ENCODE measurements around the gene LILRB2. TPM values are rescaled to one million over a fixed set of nuclear protein-coding genes. Genes with fewer than 3 reads are reported as not detected.
"Not testable (repeated sequence)": the region's sequence is repeated elsewhere in the genome, so short reads cannot be mapped to it uniquely, and the experiment has no call there.

LILRB2 gene
- total RNA-seq, 1 donor from 2014 or later, result not detected

- TF ChIP-seq CTCF (IDR thresholded peaks at IDR 0.05; ENCODE audit: insufficient read depth, low read length, severe bottlenecking), result no peak
- no peak overlapping the region for H3K4me3 ChIP-seq (ENCODE audit: low read depth, low read length)
- H3K36me3 ChIP-seq (ENCODE audit: control insufficient read depth, insufficient read depth, low read length), result no peaks in the 10 kb centered on the region
- DNase-seq (ENCODE audit: low read depth) (no peak), FAIRE-seq (no peak)
- no peaks in the 10 kb centered on the region for H3K27me3 ChIP-seq (ENCODE audit: control insufficient read depth, insufficient read depth, low read length)
Observed at GRCh38 chr19:54282686-54283470, 2.0 kb upstream of the LILRB2 start.

GRCh38 chr19:54281729-54282075, 792 bp upstream of the LILRB2 start:
- H3K27me3 ChIP-seq (ENCODE audit: control insufficient read depth, insufficient read depth, low read length); H3K36me3 ChIP-seq (ENCODE audit: control insufficient read depth, insufficient read depth, low read length); DNase-seq (ENCODE audit: low read depth); H3K4me3 ChIP-seq (ENCODE audit: low read depth, low read length): not testable (repeated sequence)
- FAIRE-seq, result peak; percentile 47

- H3K36me3 ChIP-seq (ENCODE audit: control insufficient read depth, insufficient read depth, low read length); H3K27me3 ChIP-seq (ENCODE audit: control insufficient read depth, insufficient read depth, low read length); H3K4me3 ChIP-seq (ENCODE audit: low read depth, low read length); FAIRE-seq; DNase-seq (ENCODE audit: low read depth): not testable (repeated sequence)
Observed at GRCh38 chr19:54280441-54280840, 469 bp downstream of the LILRB2 start.

- H3K27me3 ChIP-seq (ENCODE audit: control insufficient read depth, insufficient read depth, low read length); H3K36me3 ChIP-seq (ENCODE audit: control insufficient read depth, insufficient read depth, low read length); DNase-seq (ENCODE audit: low read depth): not testable (repeated sequence)
Observed at GRCh38 chr19:54280025-54280424, 885 bp downstream of the LILRB2 start.

GRCh38 chr19:54279406-54279962, 1.4 kb downstream of the LILRB2 start:
- no peak overlapping the region for H3K4me3 ChIP-seq (ENCODE audit: low read depth, low read length)
- FAIRE-seq (no peak), DNase-seq (ENCODE audit: low read depth) (no peak)
- H3K36me3 ChIP-seq (ENCODE audit: control insufficient read depth, insufficient read depth, low read length), result no peaks in the 10 kb centered on the region
- no peak for TF ChIP-seq CTCF (IDR thresholded peaks at IDR 0.05; ENCODE audit: insufficient read depth, low read length, severe bottlenecking)
- no peaks in the 10 kb centered on the region for H3K27me3 ChIP-seq (ENCODE audit: control insufficient read depth, insufficient read depth, low read length)

More at GRCh38 chr19:54280025-54280424, 885 bp downstream of the LILRB2 start:
- H3K4me3 ChIP-seq (ENCODE audit: low read depth, low read length); FAIRE-seq: not testable (repeated sequence)

- FAIRE-seq; H3K27me3 ChIP-seq (ENCODE audit: control insufficient read depth, insufficient read depth, low read length); DNase-seq (ENCODE audit: low read depth); H3K4me3 ChIP-seq (ENCODE audit: low read depth, low read length); H3K36me3 ChIP-seq (ENCODE audit: control insufficient read depth, insufficient read depth, low read length): not testable (repeated sequence)
Observed at GRCh38 chr19:54278571-54279195, 2.2 kb downstream of the LILRB2 start.

- H3K4me3 ChIP-seq (ENCODE audit: low read depth, low read length); FAIRE-seq; H3K27me3 ChIP-seq (ENCODE audit: control insufficient read depth, insufficient read depth, low read length); H3K36me3 ChIP-seq (ENCODE audit: control insufficient read depth, insufficient read depth, low read length); DNase-seq (ENCODE audit: low read depth): not testable (repeated sequence)
Observed at GRCh38 chr19:54278056-54278455, 2.9 kb downstream of the LILRB2 start.

GRCh38 chr19:54277111-54277615, 3.7 kb downstream of the LILRB2 start:
- H3K36me3 ChIP-seq (ENCODE audit: control insufficient read depth, insufficient read depth, low read length); H3K27me3 ChIP-seq (ENCODE audit: control insufficient read depth, insufficient read depth, low read length); H3K4me3 ChIP-seq (ENCODE audit: low read depth, low read length); DNase-seq (ENCODE audit: low read depth); FAIRE-seq: not testable (repeated sequence)
